Transverse colon (tissue), 4 donors: Measurements from ENCODE around the gene YIPF5.

ENCODE experiments used
- POLR2AphosphoS5 ChIP-seq, 3 donors: sonication (generic); formaldehyde crosslinking; IDR thresholded peaks; one replicate each; pipeline ENCODE4 v1.6.1; 2016; ENCODE audit warnings: antibody characterized with exemption in 3 of 3
- TF ChIP-seq, protein P1 (sequence below), 5 experiments: fragments of 200-600 bp in 3 of 5; fragments of 450-650 bp in 2 of 5; sonication (generic) in 3 of 5; IDR thresholded peaks; 1 replicate in 2 of 5; 2 replicates in 3 of 5; pipeline ENCODE4 v1.5.1; 2016 to 2017; ENCODE audit warnings: antibody characterized with exemption in 5 of 5, inconsistent platforms in 3 of 5, mild to moderate bottlenecking in 2 of 5, moderate library complexity in 1 of 5

DNA sequence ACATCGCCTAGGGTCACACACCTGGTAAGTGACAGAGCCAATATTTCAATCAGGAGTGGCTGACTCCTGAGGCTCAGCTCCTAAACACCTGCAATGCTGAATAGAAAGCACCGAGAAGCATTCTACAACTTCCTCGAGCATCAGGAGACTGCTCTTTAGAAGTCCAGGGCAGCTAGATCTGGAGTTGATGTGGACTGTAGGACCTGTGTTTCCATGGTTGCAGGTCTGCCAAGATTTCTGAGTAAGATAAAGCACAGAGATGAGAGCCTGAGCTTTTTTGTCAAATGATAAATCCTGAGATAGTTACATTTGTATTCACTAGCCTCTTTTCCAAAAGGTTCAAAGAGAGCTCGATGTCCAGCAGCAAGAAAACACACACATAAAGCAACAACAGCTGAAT, 43.8 kb downstream of the YIPF5 start:
- no peak for TF ChIP-seq POLR2AphosphoS5 (IDR thresholded peaks at IDR 0.05)
- TF ChIP-seq, protein P1, sequence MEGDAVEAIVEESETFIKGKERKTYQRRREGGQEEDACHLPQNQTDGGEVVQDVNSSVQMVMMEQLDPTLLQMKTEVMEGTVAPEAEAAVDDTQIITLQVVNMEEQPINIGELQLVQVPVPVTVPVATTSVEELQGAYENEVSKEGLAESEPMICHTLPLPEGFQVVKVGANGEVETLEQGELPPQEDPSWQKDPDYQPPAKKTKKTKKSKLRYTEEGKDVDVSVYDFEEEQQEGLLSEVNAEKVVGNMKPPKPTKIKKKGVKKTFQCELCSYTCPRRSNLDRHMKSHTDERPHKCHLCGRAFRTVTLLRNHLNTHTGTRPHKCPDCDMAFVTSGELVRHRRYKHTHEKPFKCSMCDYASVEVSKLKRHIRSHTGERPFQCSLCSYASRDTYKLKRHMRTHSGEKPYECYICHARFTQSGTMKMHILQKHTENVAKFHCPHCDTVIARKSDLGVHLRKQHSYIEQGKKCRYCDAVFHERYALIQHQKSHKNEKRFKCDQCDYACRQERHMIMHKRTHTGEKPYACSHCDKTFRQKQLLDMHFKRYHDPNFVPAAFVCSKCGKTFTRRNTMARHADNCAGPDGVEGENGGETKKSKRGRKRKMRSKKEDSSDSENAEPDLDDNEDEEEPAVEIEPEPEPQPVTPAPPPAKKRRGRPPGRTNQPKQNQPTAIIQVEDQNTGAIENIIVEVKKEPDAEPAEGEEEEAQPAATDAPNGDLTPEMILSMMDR (IDR thresholded peaks at IDR 0.05) = no peak
